GM19452 (cell line): ENCODE data around the gene SKP2.
"Not testable (repeated sequence)": the region's sequence is repeated elsewhere in the genome, so short reads cannot be mapped to it uniquely, and the experiment has no call there.

Source experiments
- ATAC-seq: cut with Tn5 transposase; IDR thresholded peaks from one replicate; pipeline ENCODE4 v1.9.1; 2021; ENCODE audit not compliant: unreplicated experiment

Gene SKP2

DNA sequence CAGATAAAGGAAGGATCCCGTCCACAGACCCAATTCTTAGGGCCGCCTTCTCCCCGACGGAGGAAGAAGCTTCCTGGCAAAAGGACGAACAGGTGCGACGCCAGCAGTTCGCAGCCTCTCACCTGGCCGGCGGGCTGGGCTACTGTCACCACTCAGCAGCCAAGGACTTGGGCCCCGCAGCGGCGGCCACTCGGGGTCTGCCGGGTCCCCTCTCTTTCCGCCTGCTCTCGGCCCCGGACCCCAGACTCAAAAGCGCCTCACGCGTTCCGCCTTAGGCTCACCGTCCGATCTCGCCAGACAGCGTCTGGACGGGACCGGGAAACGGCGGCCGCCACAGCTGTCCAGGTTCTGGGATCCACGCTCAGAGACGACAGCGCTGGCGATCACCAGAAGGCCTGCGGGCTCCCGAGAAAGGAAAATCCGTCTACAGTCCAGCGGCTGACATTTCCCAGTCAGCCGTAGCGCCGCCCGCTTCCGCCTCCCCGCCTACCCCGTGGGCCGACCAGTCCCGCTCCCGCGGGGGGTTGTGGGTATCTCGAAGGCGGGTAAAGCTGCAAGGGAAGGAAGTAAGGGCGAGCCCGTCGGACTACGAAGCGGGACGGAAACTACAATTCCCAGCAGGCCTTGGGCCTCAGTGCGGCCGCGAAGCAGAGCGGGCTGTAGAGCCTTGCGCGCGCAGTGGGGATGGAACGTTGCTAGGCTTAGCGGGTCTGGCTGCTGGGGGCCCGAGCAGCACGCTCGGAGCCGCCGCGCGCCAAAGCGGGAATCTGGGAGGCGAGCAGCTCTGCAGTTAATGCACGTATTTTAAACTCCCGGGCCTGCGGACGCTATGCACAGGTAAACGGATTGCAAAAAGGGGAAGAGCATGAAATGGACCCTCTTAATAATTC, at the start of gene SKP2, which contains the start of gene LMBRD2:
TSS of gene SKP2 (plus strand) at position 678 of the 890 bp plus-strand sequence. CDS start at position 830, 152 bp downstream.
TSS of gene LMBRD2 (minus strand) at position 454 of the 890 bp plus-strand sequence. CDS start 8,538 bp downstream, outside the sequence.
- ATAC-seq: peak; percentile 98

DNA sequence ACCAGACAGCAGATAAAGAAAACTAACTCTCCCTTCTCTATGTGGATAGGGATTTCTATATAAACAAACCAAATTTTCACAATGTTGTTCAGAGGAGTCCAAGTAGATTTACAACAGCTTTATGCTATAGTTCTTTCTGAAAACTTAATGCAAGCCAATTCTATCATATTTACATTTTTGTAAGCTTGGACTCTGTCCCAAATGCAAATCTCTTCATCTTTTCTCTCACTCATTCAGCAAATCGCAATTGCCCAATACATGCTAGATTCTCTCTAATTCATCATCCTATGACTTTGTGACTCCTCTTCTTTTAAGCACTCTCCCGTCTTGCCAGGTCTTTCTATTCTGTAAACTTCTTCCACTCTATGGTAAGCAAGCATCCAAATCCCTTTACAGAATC, 46.1 kb upstream of the SKP2 start:
- ATAC-seq: no peak

DNA sequence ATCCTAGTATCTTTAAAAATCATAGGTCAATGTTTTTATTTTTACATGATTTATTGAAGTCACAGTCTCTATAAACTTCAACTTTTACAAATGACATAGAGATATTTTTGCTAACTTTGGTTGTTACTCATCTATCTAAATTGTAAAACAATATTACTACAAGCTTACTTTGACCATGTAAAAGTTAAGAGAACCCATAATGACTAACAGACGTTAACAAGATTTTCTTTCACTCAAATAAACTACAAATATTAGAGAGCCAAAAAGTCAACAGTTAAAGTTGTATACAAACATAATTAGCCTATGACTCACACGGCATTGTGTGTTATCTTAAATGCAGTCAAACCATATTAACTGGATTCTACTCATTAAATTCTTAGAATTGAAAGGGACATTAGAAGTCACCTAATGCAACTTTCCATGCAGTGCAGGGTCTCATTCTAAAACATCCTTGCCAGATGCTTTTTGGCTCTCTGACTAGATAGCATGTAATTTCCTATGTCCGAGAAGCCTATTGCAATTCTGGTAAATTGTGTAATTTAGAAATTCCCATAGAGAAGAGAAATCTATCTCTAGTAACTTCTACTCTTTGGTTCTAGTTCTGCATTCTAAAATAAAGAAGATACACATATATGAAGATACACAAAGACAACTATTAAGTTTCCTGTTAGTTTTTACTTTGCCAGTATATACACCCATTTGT, 43.0 kb upstream of the SKP2 start:
- no peak for ATAC-seq

DNA sequence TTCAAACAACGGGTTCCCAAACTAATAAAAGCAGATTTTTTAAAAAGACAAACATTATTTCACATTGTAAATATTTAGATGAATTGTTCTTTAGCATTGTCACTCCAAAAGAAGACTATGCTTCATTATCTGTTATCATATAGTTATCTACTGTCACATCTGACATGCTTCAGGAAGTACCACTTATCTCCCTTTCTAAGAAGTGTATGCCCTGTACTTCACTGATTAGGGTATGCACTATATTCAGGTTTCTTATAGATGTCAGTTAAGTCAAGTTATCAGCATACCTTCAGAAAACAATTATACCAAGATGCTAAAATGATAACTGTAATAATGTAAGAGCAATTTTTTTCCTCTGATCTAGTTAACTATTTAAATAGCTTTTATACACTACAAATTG, 40.7 kb upstream of the SKP2 start:
- no peak for ATAC-seq

DNA sequence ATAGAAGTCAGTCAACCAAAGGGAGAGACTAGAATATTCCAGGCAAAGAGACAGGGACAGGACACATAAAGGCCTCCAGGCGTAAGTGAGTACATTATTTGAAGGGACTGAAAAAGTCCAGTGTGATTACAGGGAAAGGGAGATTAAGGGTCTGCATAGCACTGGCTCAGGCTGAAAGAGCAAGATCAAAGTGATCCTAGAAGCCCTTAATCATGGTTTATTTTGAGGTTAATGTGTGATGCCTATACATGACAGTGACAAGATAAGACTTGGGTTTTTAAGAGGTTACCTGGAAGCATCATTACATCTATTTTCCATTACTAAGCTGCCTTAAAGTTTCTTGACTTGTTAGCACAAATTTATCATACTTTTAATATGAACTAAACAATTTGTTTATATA, 26.0 kb upstream of the SKP2 start:
- ATAC-seq: no peak

DNA sequence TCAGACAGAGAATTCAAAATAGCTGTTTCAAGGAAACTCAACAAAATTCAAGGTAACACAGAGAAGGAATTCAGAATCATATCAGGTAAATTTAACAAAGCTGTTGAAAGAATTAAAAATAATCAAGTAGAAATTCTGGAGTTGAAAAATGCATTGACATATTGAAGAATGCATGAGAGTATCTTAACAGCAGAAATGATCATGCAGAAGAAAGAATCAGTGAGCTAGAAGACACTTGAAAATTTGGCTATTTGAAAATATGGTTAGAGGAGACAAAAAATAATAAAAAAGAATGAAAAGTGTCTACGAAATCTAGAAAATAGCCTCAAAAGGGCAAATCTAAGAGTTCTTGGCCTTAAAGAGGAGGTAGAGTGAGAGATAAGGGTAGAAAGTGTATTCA, 23.1 kb upstream of the SKP2 start:
- ATAC-seq: no peak

DNA sequence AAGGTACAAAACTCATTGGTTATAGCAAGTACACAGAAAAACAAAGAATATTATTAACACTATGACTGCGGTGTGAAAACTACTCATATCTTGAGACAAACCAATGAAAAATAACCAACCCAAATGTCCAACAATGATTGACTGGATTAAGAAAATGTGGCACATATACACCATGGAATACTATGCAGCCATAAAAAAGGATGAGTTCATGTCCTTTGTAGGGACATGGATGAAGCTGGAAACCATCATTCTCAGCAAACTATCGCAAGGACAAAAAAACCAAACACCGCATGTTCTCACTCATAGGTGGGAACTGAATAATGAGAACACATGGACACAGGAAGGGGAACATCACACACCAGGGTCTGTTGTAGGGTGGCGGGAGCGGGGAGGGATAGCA, 22.2 kb upstream of the SKP2 start:
- ATAC-seq: not testable (repeated sequence)

DNA sequence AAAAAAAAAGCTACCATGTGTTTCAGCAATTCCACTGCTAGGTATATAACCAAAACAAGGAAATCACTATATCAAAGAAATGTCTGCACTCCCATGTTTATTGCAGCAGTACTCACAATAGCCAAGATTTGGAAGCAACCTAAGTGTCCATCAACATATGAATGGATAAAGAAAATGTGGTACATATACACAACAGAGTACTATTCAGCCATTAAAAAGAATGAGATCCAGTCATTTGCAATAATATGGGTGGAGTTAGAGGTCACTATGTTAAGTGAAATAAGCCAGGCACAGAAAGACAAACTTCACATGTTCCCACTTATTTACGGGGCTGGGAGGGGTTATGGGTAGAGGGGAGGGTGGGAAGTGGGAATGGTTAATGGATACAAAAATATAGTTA, 18.9 kb upstream of the SKP2 start:
- ATAC-seq: not testable (repeated sequence)

DNA sequence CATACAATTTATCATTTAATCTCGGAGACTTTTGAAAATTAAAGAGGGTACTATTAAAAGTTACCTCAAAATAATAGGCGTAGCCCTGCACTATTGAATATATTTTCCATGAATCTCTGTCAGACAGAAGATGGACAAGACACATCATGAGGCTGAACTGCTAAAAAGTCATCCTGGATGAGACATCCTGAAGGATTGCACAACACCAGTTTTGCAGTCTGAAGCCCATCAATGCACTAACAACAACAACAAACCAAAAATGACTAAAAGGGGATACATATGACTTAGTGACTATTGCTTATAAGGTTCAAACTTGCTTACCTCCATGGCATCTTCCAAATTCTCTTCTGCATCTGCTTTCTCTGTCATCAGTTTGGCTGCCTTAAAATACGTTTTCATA, 15.9 kb upstream of the SKP2 start:
- ATAC-seq: no peak

DNA sequence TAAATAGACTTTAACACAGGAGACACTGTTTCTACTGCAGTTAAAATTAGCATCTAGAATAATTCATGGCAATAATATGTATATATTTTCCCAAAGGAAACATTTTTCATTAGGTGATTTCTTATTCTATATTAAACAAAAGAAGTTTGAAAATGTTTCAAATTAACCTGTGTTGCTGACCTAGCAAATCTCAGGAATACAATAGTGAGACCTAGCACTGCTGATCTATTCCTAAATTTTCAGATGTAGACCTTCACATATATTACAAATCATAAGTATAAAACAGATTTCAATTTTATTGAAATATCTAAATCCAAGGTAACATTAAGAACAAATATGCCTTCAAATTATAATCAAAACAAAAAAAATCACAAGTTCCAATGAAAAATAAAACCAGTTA, 15.3 kb upstream of the SKP2 start:
- no peak for ATAC-seq

DNA sequence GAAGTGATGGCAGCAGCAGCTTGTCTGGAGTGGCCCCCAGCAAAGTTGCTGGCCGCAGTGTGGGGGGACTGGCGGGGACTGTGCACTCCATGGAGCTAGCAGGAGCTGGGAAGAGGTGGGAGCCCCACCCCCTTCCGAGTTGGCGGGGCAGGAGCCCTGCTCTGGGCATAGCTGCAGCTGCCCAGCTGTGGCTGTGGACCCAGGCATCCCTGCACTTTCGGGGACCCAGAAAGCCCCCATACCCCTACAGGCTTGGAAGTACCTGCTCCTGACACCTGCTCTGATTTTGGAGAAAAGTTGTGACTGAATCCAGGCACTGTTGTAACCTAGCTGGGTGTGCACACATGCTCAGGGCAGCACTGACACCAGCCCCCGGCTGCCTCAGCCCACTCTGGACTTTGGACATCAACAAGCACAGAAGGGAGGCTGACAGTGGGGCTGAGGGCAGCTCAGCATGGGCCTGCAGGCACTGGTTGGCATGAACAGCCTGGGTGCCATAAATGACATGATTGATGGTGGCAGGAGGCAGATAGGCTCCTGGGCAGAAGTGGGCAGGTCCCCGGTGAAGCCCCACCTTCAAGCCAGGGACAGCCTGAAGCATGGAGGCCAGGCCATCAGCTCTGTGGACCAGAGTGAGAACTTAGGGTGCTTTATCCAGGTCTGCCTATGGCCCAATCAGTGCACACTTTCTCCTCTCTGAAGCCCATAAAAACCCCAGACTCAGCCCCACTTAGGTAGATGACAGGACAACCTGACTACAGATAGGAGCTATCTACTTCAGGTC, 12.8 kb upstream of the SKP2 start:
- ATAC-seq: no peak

DNA sequence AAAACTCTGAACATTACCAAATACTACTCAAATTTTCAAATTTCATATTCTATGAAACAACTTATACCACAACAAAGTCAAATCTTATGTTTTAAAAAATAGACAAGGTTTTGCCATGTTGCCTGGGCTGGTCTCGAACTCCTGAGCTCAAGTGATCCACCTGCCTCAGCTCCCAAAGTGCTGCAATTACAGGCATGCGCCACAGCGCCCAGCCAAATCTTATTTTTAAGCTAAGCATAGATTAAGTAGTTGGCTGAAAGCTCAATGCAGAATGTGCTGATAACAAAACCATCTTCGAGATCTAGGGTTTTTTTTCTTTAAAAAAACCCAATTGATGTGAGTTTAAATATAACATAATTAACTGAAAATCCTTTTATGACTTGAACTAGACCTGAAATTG, 6.6 kb upstream of the SKP2 start:
- no peak for ATAC-seq

DNA sequence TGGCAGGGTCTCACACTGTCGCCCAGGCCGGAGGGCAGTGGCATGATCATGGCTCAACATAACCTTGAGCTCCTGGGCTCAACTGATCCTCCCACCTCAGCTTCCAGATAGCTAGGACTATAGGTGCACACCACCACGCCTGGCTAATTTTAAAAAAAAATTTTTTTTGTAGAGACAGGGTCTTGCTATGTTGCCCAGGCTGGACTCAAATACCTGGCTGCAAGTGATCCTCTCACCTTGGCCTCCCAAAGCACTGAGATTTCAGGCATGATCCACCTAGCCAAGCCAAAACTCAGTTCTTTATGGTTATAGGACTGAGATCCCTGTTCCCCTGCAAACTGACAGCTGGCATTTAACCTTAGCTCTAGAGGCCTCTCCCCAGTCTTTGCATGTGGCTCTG, 5.5 kb upstream of the SKP2 start:
- no peak for ATAC-seq

DNA sequence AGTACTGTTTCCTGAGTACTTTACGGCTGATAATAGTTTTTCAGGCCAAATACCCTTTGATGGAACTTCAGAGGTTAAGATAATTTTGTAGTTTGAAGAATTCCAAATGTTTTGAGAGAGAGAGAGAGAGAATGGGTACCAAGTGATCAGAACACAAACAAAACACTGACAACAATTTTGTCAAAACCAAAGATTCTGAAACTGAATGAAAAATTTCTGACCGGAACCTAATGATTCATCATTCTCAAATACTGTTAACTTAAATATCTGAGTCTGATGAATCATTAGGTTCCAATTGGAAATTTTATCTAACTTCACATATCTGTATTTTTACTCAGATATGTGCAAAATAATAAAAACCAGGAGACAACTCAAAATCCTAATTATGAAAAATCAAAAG, 4.2 kb upstream of the SKP2 start:
- no peak for ATAC-seq

DNA sequence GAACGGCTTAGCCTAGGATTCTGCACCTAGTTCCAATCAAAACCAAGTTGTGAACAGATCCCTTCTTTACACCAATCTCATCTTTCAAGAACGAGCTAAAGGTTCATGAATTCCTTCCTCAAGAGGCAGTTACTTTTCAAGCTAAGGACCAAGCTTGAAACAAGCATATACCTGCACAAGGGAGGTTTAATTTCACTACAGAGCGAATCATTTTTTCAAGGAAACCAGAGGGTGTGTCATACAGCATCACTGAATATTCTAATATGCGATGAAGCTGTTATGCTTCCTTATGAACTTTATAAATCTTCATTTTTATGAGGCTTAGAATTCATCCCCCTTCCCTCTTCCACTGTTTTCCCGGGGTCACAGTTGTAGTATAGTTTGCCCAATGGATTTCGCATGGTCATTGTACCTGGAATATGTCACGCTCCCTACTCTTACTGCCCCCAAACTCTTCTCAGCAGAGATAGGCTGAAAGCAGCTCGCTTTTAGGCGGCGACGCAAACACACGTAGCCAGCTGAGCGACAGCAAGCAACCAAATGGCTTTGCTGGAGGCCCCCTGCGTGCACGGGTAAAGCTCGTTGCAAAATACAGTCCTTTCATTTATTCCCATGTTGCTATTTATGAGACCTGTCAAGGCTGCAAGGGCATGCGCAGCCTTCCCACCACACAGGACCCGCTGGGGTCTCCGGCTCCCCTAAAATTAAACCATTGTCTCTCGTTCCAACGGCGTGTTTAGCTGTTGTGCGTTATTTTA, 1.1 kb upstream of the SKP2 start:
- ATAC-seq: peak; percentile 24

DNA sequence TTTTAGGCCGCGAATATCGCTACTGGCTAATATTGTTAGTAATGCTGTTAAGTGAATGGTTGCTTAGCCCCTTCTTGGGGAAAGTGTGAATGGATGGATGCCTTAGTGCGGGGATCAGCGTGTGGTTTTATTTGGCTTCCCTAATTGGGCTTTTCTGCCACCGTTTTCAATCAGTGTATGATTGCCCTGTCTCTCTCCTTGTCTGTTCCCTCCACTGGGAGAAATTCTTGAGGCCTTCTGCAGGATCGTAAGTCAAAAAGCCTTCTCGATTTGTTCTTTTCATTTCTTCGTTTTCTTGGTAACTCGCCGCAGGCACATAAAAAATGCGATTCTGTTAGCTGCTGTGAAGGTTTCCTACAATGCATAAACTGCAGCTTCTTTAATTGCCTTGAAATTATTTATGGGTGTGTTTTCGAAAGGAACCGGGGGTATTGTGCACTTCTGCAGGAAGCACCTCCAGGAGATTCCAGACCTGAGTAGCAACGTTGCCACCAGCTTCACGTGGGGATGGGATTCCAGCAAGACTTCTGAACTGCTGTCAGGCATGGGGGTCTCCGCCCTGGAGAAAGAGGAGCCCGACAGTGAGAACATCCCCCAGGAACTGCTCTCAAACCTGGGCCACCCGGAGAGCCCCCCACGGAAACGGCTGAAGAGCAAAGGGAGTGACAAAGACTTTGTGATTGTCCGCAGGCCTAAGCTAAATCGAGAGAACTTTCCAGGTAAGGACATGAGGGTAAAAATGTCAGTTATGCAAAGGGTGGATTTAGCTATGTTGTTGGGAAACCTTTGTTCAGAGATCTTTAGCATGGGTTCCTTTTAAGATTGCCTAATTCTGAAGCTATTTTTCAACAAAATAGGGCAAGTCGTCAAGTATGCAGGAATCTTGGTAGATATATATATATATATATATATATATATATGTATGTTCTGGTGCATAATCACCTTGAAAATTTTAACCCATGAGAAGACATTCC, 700 bp downstream of the SKP2 start:
- peak; percentile 0 for ATAC-seq

DNA sequence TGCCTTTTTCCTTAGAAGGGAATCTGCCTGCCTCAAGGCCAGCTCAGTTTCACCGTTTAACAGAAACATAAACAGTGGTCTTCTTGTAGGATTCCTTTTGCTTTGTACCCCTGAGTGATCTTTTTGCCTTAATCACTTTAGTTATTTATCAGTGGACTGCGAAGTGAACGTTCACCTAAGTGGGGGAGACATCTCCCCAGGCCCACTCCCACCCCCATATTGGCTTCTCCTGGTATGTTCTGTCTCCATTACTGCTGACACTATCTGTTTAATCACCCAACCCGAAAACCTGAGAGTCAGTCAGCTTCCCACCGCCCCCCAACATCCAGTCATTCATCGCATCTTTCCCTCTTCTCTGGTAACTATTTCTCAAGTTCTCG, 1.4 kb downstream of the SKP2 start:
- no peak for ATAC-seq

DNA sequence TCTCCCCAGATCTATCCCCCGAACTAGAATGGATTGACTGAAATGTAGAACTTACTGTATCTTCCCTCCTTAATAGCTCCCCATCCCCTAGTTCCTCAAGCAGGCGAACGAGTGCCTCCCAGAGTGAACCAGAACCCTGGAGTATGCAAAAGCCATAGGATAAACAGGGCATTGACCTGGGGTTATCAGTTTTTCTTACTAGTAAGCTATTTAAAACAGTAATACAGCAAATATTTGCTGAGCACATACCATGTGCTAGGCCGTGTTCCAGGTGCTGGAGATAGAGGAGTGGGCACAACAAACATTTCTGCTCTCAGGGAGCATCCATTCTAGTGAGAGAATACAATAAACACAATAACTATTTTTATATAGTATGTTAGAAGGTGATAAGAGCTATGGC, 1.8 kb downstream of the SKP2 start:
- ATAC-seq: no peak

DNA sequence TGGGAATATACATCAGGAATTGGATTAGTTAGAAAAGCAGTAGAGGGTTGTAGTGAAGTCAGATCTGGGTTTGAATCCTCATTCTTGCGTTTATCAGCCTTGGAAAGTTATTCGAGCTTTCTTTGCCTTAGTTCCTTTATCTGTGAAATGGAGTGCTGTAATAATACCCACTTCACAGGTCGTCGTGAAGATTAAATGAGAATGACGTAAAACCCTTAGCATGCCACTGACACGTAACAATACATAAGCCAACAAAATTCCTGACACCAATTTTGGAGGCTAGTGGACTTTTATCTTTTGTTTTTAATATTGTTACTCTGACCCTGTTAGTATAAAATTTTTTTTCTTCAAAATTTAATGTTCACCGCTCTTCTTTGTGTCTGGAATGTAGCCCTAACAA, 3.4 kb downstream of the SKP2 start:
- no peak for ATAC-seq
